Raji (cell line): ENCODE measurements around the gene SUMO4.

Source experiments
- POLR2A ChIP-seq: IDR thresholded peaks from 2 replicates; pipeline ENCODE4 v1.6.1; 2011; ENCODE audit warnings: low read depth, low read length, control low read depth; ENCODE audit not compliant: insufficient read depth

SUMO4 gene

DNA sequence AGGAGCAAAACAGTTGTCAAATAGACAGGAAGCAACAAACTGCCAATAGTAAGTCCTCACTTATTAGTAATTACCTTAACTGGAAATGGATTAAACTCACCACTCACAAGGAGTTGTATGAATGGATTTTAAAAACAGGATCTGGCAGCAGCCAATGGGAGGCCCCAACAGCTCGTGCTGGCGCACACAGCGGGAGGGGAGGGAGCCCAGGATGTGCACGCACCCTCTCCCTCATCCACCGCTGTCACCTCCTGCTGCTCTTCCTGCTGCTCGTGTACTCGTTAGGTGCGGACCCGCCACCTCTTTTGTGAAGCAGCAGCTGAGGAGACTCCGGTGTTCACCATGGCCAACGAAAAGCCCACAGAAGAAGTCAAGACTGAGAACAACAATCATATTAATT lies at the start of gene SUMO4:
Gene SUMO4, plus strand, starts transcription at position 213 of the 400 bp plus-strand sequence. Its CDS starts 130 bp downstream, at position 343.
- TF ChIP-seq POLR2A = no peak

GRCh38 chr6:149354009-149354408 lies 46.1 kb upstream of the SUMO4 start:
- no peak for TF ChIP-seq POLR2A

DNA sequence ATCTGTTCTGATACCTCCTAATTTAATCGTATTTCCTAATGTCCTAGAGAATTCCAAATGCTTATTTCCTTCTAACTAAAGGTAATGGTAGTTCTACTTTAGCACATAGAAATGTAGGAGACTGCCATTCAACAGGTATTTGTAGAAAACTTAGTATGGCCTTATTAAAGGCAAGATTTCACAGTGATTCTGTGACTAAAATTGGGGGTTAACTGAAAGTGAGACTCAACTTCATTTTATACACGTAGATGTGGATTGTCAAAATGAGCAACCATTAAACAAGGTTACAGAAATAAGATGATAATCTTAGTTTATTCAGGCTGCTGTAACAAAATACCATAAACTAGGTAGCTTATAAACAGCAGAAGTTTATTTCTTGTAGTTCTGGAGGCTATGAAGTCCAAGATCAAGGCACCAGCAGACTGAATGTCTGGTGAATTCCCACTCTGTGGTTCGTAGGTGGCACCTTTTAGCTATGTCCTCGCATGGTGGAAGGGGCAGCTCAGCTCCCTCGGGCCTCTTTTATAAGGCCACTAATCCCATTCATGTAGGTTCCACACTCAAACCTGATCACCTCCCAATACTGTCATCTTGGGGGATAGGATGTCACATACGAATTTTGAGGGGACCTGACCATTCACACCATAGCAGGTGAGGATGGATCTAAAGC lies 43.8 kb upstream of the SUMO4 start:
- no peak for TF ChIP-seq POLR2A

DNA sequence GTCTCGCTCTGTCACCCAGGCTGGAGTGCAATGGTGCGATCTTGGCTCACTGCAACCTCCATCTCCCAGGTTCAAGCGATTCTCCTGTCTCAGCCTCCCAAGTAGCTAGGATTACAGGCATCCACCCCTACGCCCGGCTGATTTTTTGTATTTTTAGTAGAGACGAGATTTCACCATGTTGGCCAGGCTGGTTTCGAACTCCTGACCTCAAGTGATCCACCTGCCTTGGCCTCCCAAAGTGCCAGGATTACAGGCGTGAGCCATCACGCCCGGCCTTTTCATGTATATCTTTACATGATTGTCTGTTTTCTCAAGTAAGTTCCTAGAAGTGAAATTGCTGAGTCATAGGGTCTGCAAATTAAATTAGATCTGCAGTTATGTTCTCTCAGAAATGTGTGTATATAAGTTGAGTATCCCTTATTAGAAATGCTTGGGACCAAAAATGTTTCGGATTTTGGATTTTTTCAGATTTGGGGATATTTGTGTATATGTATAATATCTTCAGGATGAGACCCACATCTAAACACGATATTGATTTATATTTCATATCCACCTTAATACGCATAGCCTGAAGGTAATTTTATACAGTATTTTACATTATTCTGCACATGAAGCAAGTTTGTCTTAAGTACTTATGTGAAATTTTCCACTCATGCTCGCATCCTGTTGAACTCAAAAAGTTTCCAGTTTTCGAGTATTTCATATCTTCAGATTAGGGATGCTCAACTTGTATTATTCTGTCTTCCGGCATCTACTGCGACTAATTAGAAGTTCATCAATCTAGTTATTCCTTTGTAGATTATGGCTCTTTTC lies 42.1 kb upstream of the SUMO4 start:
- TF ChIP-seq POLR2A = no peak

DNA sequence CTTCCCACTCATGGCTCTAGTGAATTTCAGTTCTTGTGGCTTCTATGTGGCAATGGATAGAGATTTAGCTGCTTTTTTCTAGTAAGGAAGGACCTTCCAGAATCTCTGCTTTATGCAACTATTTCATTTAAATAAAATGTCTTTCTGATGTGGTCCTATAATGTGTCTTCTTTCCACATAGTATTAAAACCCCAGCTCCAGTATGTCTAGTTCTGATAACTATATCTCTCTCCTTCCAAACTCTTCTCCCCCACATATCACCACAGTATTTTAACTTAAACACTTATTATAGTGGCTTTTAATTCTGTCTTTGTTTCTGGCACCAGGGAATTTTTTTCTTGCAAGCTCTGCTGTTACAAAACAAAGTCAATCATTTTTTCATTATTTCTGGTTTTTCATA lies 40.6 kb upstream of the SUMO4 start:
- no peak for TF ChIP-seq POLR2A

DNA sequence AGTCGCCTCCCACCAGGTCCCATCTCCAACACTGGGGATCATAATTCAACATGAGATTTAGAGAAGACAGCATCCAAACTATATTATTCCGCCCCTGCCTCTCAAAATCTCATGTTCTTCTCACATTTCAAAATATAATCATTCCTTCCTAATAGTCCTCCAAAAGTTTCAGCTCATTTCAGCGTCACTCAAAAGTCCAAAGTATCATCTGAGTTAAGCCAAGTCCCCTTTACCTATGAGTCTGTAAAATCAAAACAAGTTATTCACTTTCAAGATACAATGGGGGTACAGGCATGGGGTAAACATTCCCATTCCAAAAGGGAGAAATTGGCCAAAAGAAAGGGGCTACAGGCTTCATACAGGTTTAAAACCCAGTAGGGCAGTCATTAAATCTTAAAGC lies 39.5 kb upstream of the SUMO4 start:
- no peak for TF ChIP-seq POLR2A

DNA sequence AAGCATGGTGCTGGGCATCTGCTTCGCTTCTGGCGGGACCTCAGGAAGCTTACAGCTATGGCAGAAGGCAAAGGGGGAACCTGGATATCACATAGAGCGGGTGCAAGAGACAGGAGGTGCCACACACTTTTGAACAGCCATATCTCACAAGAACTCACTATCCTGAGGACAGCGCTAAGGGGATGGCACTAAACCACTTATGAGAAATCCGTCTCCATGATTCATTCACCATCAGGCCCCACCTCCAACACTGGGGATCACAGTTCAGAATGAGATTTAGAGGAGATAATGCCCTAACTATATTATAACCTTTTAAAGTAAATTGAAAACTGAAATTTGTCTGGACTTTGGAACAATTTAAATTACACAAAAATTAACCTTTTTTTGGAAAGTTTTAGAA lies 37.8 kb upstream of the SUMO4 start:
- no peak for TF ChIP-seq POLR2A

DNA sequence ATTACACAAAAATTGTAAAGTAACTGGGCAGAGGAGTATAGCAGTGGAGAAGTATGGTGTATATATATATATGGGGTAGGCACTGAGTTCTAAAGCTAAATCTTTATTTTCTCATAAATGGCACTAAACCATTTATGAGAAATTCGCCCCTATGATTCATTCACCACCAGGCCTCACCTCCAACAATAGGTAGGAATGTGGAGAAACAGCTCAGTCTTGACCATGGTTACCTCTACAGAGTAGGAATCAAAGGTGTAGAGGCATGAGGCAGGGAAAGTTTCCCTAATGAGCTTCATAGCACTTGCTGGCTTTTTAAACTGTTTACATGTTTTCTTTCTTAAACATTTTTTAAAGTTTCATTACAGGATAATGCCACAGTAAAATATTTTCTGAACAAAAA lies 36.9 kb upstream of the SUMO4 start:
- no peak for TF ChIP-seq POLR2A

DNA sequence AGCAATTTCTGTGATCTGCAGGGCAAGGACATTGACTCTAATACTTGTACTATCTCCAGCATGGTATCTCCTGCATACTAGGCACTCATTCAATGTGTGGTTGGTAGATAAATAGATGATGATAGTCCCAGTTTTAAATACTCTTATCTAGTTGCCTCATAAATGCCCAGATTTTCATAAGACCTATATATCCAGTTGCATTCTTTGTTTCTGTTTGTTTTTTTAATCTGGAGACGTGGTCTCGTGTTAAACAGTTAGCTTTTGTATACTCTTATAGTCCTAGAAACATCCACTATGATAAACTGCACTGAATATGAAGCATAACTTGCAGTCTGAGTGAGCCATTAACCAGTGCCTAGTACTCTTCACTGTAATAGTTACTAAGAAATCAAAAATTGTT lies 35.5 kb upstream of the SUMO4 start:
- TF ChIP-seq POLR2A = no peak

DNA sequence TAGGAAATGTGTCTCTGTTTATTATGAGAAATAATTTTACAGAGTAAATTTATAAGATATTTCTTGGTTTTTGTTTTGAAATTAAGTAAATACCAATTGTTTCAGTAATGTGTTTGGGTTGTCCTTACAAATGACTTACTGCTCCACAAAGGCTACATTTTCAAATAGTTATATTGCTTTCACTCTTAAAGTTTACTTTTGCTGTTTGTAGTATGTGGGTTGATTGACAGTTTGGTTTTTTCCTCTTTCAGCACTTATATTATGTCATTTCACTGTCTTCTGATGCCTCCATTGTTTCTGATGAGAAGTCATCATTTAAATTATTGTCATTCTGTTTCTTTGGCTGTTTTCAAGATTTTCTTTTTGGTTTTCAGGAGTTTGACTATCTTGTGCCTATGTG lies 34.9 kb upstream of the SUMO4 start:
- TF ChIP-seq POLR2A = no peak

DNA sequence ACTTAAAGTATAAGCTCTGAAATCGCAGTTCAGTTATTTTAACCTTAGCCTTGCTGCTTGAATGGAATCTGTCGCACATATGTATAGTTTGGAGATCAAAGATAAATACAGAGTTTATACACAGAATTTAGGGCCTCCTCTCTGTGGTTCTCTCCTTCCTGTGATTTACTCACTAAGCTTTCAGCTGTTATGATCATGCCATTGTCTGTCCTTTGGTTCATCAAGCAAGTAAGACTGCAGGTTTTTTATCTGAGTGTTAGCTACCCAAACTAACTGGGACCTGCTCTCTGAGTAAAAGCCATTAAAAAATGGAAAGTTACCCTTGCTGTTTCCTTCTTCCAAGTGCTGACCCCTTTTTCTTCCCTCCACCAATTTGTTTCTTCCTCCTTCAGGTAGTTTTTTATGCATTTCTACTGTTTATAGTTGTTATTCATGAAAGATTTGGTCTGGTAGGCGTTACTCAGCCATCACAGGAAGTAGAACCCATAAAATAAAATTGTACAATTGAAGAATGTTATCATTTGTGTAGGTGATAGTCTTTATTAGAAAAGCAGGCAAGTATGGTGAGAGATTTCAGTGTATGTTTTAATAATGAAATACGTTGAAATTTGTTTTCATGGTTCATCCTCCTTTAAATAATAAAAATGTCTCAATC lies 33.7 kb upstream of the SUMO4 start:
- no peak for TF ChIP-seq POLR2A

- no peak for TF ChIP-seq POLR2A
Observed at GRCh38 chr6:149368065-149368464, 32.0 kb upstream of the SUMO4 start.

- no peak for TF ChIP-seq POLR2A
Observed at GRCh38 chr6:149371154-149371553, 28.9 kb upstream of the SUMO4 start.

DNA sequence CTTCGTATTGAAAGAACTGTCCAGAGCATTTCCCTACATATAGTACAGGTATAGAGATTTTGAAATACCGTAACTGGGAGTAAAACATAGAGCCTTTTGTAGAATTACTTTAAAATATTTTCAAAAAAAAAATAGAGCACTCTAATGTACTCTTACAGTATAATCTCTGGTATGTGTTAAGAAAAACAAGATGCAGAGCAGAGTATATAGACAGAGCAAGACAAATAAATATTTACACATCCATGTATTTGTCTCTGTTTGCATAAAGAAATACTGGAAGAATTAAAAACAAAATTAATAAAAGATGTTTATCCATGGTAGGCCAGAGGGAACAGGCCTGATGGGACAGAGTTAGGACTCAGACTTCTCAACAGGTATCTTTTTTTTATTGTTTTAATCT lies 28.0 kb upstream of the SUMO4 start:
- no peak for TF ChIP-seq POLR2A

- TF ChIP-seq POLR2A = no peak
Observed at GRCh38 chr6:149373511-149373910, 26.6 kb upstream of the SUMO4 start.

GRCh38 chr6:149379977-149380376 lies 20.1 kb upstream of the SUMO4 start:
- no peak for TF ChIP-seq POLR2A

- no peak for TF ChIP-seq POLR2A
Observed at GRCh38 chr6:149380523-149380922, 19.5 kb upstream of the SUMO4 start.

DNA sequence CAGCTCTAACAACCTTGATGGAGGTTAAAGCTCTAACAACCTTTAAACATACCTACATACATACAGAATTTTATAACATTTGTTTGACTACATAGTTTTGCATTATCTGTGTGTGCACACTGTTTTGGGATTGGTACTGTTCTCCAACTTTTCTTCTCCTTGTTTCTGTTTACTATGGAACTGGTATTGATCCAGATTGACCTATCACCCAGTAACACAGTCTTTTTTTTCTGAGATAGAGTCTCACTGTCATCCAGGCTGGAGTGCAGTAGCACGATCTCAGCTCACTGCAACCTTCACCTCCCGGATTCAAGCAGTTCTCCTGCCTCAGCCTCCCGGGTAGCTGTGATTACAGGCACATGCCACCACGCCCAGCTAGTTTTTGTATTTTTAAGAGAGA lies 16.7 kb upstream of the SUMO4 start:
- TF ChIP-seq POLR2A = no peak
